Measurements from ENCODE around the gene MED22.

MED22 gene

DNA sequence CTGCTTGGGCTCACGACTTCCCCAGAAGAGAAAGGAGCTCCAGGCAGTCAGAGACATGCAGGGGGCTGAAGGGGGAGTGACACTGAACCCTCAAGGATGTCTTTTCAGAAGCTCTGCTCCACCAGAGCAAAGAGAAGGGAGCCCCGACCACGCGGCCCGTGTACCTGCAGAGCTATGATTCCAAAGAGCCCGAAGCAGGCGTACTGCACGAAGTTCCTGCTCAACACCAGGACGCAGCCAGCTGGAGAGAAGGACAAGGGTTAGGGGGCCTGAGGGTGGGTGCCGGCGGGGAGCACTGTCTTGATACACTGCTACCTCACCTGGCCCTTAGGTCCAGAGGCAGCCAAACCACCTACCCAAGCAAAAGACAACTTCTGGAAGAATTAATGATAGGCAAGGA lies 18.5 kb upstream of the MED22 start:
- ATAC-seq: no peak

GRCh38 chr9:133362359-133363044 lies 14.6 kb upstream of the MED22 start:
- no peak for TF ChIP-seq ZNF8 (CRISPR knock-in tag; IDR thresholded peaks at IDR 0.05)
- TF ChIP-seq BACH2 (CRISPR knock-in tag; IDR thresholded peaks at IDR 0.05; ENCODE audit: borderline replicate concordance): no peak
- TF ChIP-seq, protein P1, sequence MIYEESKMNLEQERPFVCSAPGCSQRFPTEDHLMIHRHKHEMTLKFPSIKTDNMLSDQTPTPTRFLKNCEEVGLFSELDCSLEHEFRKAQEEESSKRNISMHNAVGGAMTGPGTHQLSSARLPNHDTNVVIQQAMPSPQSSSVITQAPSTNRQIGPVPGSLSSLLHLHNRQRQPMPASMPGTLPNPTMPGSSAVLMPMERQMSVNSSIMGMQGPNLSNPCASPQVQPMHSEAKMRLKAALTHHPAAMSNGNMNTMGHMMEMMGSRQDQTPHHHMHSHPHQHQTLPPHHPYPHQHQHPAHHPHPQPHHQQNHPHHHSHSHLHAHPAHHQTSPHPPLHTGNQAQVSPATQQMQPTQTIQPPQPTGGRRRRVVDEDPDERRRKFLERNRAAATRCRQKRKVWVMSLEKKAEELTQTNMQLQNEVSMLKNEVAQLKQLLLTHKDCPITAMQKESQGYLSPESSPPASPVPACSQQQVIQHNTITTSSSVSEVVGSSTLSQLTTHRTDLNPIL (CRISPR knock-in tag; IDR thresholded peaks at IDR 0.05; ENCODE audit: low read depth): no peak
- TF ChIP-seq ZNF565 (CRISPR knock-in tag; conservative IDR thresholded peaks at IDR 0.05; ENCODE audit: low read depth): no peak
- TF ChIP-seq PPARA (CRISPR knock-in tag; IDR thresholded peaks at IDR 0.05; ENCODE audit: borderline replicate concordance): no peak
- TF ChIP-seq, protein P2, sequence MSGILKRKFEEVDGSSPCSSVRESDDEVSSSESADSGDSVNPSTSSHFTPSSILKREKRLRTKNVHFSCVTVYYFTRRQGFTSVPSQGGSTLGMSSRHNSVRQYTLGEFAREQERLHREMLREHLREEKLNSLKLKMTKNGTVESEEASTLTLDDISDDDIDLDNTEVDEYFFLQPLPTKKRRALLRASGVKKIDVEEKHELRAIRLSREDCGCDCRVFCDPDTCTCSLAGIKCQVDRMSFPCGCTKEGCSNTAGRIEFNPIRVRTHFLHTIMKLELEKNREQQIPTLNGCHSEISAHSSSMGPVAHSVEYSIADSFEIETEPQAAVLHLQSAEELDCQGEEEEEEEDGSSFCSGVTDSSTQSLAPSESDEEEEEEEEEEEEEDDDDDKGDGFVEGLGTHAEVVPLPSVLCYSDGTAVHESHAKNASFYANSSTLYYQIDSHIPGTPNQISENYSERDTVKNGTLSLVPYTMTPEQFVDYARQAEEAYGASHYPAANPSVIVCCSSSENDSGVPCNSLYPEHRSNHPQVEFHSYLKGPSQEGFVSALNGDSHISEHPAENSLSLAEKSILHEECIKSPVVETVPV (CRISPR knock-in tag; IDR thresholded peaks at IDR 0.05): no peak
- no peak for TF ChIP-seq ZFP3 (CRISPR knock-in tag; IDR thresholded peaks at IDR 0.05)
- TF ChIP-seq, protein P3, sequence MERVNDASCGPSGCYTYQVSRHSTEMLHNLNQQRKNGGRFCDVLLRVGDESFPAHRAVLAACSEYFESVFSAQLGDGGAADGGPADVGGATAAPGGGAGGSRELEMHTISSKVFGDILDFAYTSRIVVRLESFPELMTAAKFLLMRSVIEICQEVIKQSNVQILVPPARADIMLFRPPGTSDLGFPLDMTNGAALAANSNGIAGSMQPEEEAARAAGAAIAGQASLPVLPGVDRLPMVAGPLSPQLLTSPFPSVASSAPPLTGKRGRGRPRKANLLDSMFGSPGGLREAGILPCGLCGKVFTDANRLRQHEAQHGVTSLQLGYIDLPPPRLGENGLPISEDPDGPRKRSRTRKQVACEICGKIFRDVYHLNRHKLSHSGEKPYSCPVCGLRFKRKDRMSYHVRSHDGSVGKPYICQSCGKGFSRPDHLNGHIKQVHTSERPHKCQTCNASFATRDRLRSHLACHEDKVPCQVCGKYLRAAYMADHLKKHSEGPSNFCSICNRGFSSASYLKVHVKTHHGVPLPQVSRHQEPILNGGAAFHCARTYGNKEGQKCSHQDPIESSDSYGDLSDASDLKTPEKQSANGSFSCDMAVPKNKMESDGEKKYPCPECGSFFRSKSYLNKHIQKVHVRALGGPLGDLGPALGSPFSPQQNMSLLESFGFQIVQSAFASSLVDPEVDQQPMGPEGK (CRISPR knock-in tag; IDR thresholded peaks at IDR 0.05; ENCODE audit: borderline replicate concordance): no peak
- TF ChIP-seq TOX (CRISPR knock-in tag; IDR thresholded peaks at IDR 0.05; ENCODE audit: borderline replicate concordance): no peak
- no peak for TF ChIP-seq ZNF70 (CRISPR knock-in tag; IDR thresholded peaks at IDR 0.05)
- no peak for ATAC-seq

More for the DNA sequence above, 18.5 kb upstream of the MED22 start:
- TF ChIP-seq RARB (CRISPR knock-in tag; IDR thresholded peaks at IDR 0.05) (no peak), ARNTL (CRISPR knock-in tag; IDR thresholded peaks at IDR 0.05; ENCODE audit: borderline replicate concordance, low read depth) (no peak), ZNF8 (CRISPR knock-in tag; IDR thresholded peaks at IDR 0.05) (no peak), OSR1 (CRISPR knock-in tag; IDR thresholded peaks at IDR 0.05) (no peak), ISL1 (CRISPR knock-in tag; IDR thresholded peaks at IDR 0.05) (no peak)

DNA sequence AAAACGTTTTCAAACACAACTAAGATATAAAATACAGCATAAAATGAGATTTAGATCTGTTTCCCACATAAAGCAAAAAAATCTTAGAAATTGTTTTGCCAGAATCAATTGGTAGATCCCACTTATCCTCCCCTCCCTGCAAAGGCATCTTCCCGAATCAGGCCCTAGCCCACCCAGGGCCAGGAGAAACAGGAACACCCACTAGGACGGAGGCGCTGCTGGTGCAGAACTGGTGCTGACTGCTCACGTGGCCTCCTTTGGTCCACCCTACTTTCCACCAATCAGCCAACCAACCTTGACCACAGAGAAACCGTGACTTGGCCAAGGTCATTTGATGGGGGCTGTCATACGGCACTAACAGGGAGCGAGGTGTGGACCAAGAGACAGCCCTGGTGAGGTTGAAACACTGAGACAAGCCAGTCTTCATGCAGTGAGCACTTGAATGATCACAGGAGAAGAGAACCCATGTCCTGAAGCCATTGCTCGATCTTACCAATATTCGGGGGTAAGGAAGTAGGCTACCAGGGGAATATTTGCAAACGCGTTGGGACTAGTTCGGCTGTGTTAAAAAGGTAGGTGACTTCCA lies 13.7 kb upstream of the MED22 start:
- no peak for ATAC-seq

GRCh38 chr9:133360400-133361393 lies 12.8 kb upstream of the MED22 start:
- no peak for ATAC-seq
- TF ChIP-seq POU6F1 (CRISPR knock-in tag; IDR thresholded peaks at IDR 0.05; ENCODE audit: borderline replicate concordance, low read depth) (no peak), ZNF565 (CRISPR knock-in tag; conservative IDR thresholded peaks at IDR 0.05; ENCODE audit: low read depth) (no peak), PPARA (CRISPR knock-in tag; IDR thresholded peaks at IDR 0.05; ENCODE audit: borderline replicate concordance) (no peak), ZC3H10 (CRISPR knock-in tag; IDR thresholded peaks at IDR 0.05) (no peak), OSR1 (CRISPR knock-in tag; IDR thresholded peaks at IDR 0.05) (no peak), SNAI2 (CRISPR knock-in tag; IDR thresholded peaks at IDR 0.05) (no peak), TOX (CRISPR knock-in tag; IDR thresholded peaks at IDR 0.05; ENCODE audit: borderline replicate concordance) (no peak), GLIS3 (CRISPR knock-in tag; IDR thresholded peaks at IDR 0.05) (no peak), ZNF8 (CRISPR knock-in tag; IDR thresholded peaks at IDR 0.05) (no peak), BACH2 (CRISPR knock-in tag; IDR thresholded peaks at IDR 0.05; ENCODE audit: borderline replicate concordance) (no peak), ZFP3 (CRISPR knock-in tag; IDR thresholded peaks at IDR 0.05) (no peak), TSHZ2 (CRISPR knock-in tag; IDR thresholded peaks at IDR 0.05) (no peak), ZFP30 (CRISPR knock-in tag; IDR thresholded peaks at IDR 0.05) (no peak), ARNTL (CRISPR knock-in tag; IDR thresholded peaks at IDR 0.05; ENCODE audit: borderline replicate concordance, low read depth) (no peak)
- TF ChIP-seq, protein P3 (CRISPR knock-in tag; IDR thresholded peaks at IDR 0.05; ENCODE audit: borderline replicate concordance): no peak

More for the DNA sequence above, 13.7 kb upstream of the MED22 start:
- TF ChIP-seq ISL1 (CRISPR knock-in tag; IDR thresholded peaks at IDR 0.05): no peak
- TF ChIP-seq BACH2 (CRISPR knock-in tag; IDR thresholded peaks at IDR 0.05; ENCODE audit: borderline replicate concordance): no peak
- no peak for TF ChIP-seq ZNF8 (CRISPR knock-in tag; IDR thresholded peaks at IDR 0.05)
- no peak for TF ChIP-seq ARNTL (CRISPR knock-in tag; IDR thresholded peaks at IDR 0.05; ENCODE audit: borderline replicate concordance, low read depth)
- no peak for TF ChIP-seq GLIS3 (CRISPR knock-in tag; IDR thresholded peaks at IDR 0.05)
